PC-9 (cell line): Measurements from ENCODE around the gene RAB33B. TPM values are rescaled to one million over a fixed set of nuclear protein-coding genes. Genes with fewer than 3 reads are reported as not detected.
"Not testable (repeated sequence)": the region's sequence is repeated elsewhere in the genome, so short reads cannot be mapped to it uniquely, and the experiment has no call there.

ENCODE experiments used
- Bru-seq: library from RNA; stranded (reverse); fragments of 400-500 nt; gene quantifications from one replicate; lab custom pipeline; 2021; lab: Mats Ljungman, UMichigan
- BruChase-seq, 2 experiments: library from RNA; stranded (reverse); fragments of 400-500 nt; gene quantifications; one replicate each; lab custom pipeline; 2021; lab: Mats Ljungman, UMichigan
- BruUV-seq: library from RNA; stranded (reverse); fragments of 400-500 nt; replicated peaks from 2 replicates; lab custom pipeline; 2021; lab: Mats Ljungman, UMichigan
- CTCF ChIA-PET: fragments of 300-600 bp; sonication (Branson Sonifier 250); formaldehyde crosslinking; loops from one replicate; lab custom pipeline; 2022; ENCODE audit warnings: antibody characterized with exemption; lab: Charles Lee
- POLR2A ChIA-PET: fragments of 300-600 bp; sonication (Branson Sonifier 250); formaldehyde crosslinking; loops from one replicate; lab custom pipeline; 2022; ENCODE audit warnings: antibody characterized with exemption; ENCODE audit not compliant: unreplicated experiment; lab: Charles Lee
- DNase-seq, 2 experiments: peaks; one replicate each; pipeline versions ENCODE4 v3.0.0 to v3.0.0-alpha.2; 2015 to 2022; ENCODE audit warnings: mixed read lengths in 1 of 2
- H2AFZ ChIP-seq: fragments of 200-600 bp; sonication (generic); 2 replicates; pipeline ENCODE4 v1.8.1; 2017; ENCODE audit warnings: antibody characterized with exemption
- H3F3A ChIP-seq: fragments of 200-600 bp; sonication (generic); 2 replicates; pipeline ENCODE4 v1.8.1; 2017; ENCODE audit warnings: antibody characterized with exemption, mild to moderate bottlenecking, low read depth; ENCODE audit not compliant: insufficient read depth
- H3K27ac ChIP-seq: fragments of 200-600 bp; sonication (generic); 2 replicates; pipeline ENCODE4 v1.6.1; 2016; ENCODE audit warnings: mixed run types
- H3K27me3 ChIP-seq: fragments of 200-600 bp; sonication (generic); 2 replicates; pipeline ENCODE4 v1.6.1; 2016; ENCODE audit warnings: low read depth, mixed run types; ENCODE audit not compliant: insufficient read depth
- H3K36me3 ChIP-seq: fragments of 200-600 bp; sonication (generic); 2 replicates; pipeline ENCODE4 v1.6.1; 2016; ENCODE audit warnings: low read depth, mixed run types
- H3K4me1 ChIP-seq: fragments of 200-600 bp; sonication (generic); replicated peaks from 2 replicates; pipeline ENCODE4 v1.6.1; 2016; ENCODE audit warnings: mixed run types; ENCODE audit not compliant: insufficient read depth
- H3K4me2 ChIP-seq: fragments of 200-600 bp; sonication (generic); 2 replicates; pipeline ENCODE4 v1.6.1; 2017; ENCODE audit warnings: mixed run types
- H3K4me3 ChIP-seq: fragments of 200-600 bp; sonication (generic); 2 replicates; pipeline ENCODE4 v1.6.1; 2016; ENCODE audit warnings: mixed run types
- H3K79me2 ChIP-seq: fragments of 200-600 bp; sonication (generic); 2 replicates; pipeline ENCODE4 v1.6.1; 2017; ENCODE audit warnings: low read depth, mixed run types
- H3K9me2 ChIP-seq: fragments of 200-600 bp; sonication (generic); 2 replicates; pipeline ENCODE4 v1.8.1; 2017; ENCODE audit warnings: mild to moderate bottlenecking; ENCODE audit not compliant: insufficient read depth
- H3K9me3 ChIP-seq: fragments of 200-600 bp; sonication (generic); 2 replicates; pipeline ENCODE4 v1.8.1; 2016; ENCODE audit warnings: low read depth; ENCODE audit not compliant: insufficient read depth
- H4K20me1 ChIP-seq: fragments of 200-600 bp; sonication (generic); 2 replicates; pipeline ENCODE4 v1.8.1; 2017; ENCODE audit not compliant: insufficient read depth
- EZH2 ChIP-seq: fragments of 200-600 bp; sonication (generic); IDR thresholded peaks from 2 replicates; pipeline ENCODE4 v1.8.0; 2017; ENCODE audit warnings: antibody characterized with exemption, low read depth
- intact Hi-C: fragments of 100-400 bp; cut with micrococcal nuclease; formaldehyde crosslinking; loops from one replicate; pipeline ENCODE4 v1.10.0; 2022; ENCODE audit not compliant: unreplicated experiment
- long read RNA-seq: library from polyadenylated mRNA; stranded (forward); transcript quantifications from one replicate; pipeline ENCODE4 v2.0.0, GENCODE V29; 2022
- total RNA-seq: library from RNA; stranded (reverse); gene quantifications from 2 replicates; pipeline ENCODE4 v1.2.3, GENCODE V29; 2021
- TF ChIP-seq, protein P1 (sequence below): fragments of 200-600 bp; sonication (generic); conservative IDR thresholded peaks from 2 replicates; pipeline ENCODE4 v1.6.1; 2017; ENCODE audit warnings: mixed run types, antibody characterized with exemption, mild to moderate bottlenecking, moderate library complexity

The RAB33B gene
- total RNA-seq (6.6 and 7.7 TPM in 2 replicates), Bru-seq, nascent RNA (percentile 78 among the genes with signal in this experiment), BruChase-seq, experiment 1, labeled RNA remaining after a 2-hour chase (percentile 76 among the genes with signal in this experiment), BruChase-seq, experiment 2, labeled RNA remaining after a 6-hour chase (percentile 76 among the genes with signal in this experiment)
- long read RNA-seq, full-length matches to known transcripts: 12 of 12 reads
- long read RNA-seq, partial matches to known transcripts: 0 of 12 reads
- long read RNA-seq, other reads (novel, unspliced or antisense): 0 of 12 reads

DNA sequence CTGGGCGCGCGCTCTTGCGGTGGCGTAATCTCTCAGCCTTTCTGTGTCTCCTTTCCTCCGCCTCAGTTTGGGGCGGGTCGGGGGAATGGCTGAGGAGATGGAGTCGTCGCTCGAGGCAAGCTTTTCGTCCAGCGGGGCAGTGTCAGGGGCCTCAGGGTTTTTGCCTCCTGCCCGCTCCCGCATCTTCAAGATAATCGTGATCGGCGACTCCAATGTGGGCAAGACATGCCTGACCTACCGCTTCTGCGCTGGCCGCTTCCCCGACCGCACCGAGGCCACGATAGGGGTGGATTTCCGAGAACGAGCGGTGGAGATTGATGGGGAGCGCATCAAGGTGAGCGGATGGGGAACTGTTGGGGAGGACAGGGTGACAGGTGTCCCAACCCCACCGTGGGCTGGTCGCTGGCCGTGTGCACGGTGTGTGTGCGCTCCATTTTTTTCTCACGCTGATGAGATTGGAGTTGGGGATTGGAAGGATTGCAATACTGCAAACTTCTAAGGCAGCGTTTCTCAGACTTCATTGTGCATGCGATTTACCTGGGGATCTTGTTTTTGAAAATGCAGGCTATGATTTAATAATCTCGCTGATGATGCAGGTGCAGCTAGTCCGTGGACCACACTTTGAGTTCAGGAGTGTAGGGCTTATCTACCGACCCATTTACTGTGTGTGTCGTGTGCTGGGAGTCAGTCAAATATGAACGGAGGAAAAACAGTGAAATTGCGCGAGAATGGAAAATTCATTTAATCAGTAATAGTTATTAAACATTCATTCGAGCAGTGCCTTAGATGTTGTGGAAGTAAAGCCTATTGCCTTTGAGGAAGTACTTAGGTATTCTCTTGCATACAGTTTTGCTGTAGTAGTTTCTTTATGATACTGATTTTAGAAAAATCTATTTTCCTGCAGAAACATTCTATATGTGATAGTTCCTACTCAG is at the start of gene RAB33B:
RAB33B (plus strand) TSS at position 11 of the 935 bp plus-strand sequence; CDS start at position 86, 75 bp downstream.
- no peak for TF ChIP-seq EZH2
- TF ChIP-seq, protein P1, sequence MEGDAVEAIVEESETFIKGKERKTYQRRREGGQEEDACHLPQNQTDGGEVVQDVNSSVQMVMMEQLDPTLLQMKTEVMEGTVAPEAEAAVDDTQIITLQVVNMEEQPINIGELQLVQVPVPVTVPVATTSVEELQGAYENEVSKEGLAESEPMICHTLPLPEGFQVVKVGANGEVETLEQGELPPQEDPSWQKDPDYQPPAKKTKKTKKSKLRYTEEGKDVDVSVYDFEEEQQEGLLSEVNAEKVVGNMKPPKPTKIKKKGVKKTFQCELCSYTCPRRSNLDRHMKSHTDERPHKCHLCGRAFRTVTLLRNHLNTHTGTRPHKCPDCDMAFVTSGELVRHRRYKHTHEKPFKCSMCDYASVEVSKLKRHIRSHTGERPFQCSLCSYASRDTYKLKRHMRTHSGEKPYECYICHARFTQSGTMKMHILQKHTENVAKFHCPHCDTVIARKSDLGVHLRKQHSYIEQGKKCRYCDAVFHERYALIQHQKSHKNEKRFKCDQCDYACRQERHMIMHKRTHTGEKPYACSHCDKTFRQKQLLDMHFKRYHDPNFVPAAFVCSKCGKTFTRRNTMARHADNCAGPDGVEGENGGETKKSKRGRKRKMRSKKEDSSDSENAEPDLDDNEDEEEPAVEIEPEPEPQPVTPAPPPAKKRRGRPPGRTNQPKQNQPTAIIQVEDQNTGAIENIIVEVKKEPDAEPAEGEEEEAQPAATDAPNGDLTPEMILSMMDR: no peak
- H3K4me1 ChIP-seq: peaks cover 47% of the 10 kb centered on the region
- ChIA-PET POLR2A (interaction anchor here (0.6 kb wide), 1 partner anchor 99 kb away, joined by 9 read pairs; no protein-coding TSS in a partner anchor), CTCF (no interaction called here)
- H3K79me2 ChIP-seq: peaks cover 74% of the 10 kb centered on the region
- H3K36me3 ChIP-seq: no peaks in the 10 kb centered on the region
- no peaks in the 10 kb centered on the region for H3K27me3 ChIP-seq
- no peak for DNase-seq
- no peaks in the 10 kb centered on the region for H3K9me2 ChIP-seq
- no peaks in the 10 kb centered on the region for H4K20me1 ChIP-seq
- H3K4me2 ChIP-seq: peak within 1 kb of the TSS; percentile 98
- intact Hi-C loops: loop anchor here (5.0 kb wide), 2 partner anchors 372 to 918 kb away; partner anchors contain the start of gene SCOC
- peak within 1 kb of the TSS; percentile 90 for H3K4me3 ChIP-seq
- H3K27ac ChIP-seq: peak within 1 kb of the TSS; percentile 79
- peak within 1 kb of the TSS; percentile 85 for H2AFZ ChIP-seq
- BruUV-seq: TSS peak; percentile 60
- peaks cover 13% of the 10 kb centered on the region for H3F3A ChIP-seq
- no peaks in the 10 kb centered on the region for H3K9me3 ChIP-seq

DNA sequence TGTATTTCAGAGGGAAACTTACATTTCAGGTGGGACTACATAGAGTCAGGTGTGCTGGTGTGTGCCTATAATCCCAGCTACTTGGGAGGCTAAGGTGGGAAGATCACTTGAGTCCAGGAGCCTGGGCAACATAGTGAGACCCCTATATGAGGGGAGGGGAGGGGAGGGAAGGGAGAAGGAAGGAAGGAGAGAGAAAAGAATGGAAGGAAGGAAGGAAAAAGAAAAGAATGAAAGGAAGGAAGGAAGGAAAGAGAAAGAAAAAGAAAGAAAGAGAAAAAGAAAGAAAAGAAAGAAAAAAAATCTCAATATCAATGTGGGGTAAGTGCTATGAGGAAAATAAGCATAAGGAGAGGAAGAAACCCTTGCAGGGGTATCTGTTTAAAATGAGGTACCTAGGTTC is 43.6 kb upstream of the RAB33B start:
- H3K9me2 ChIP-seq: no peaks in the 10 kb centered on the region
- TF ChIP-seq, protein P1: no peak
- no peak for TF ChIP-seq EZH2
- H3K9me3 ChIP-seq: peaks cover 7% of the 10 kb centered on the region
- H3K27ac ChIP-seq: no peak overlapping the region
- H3K79me2 ChIP-seq: no peaks in the 10 kb centered on the region
- no peak overlapping the region for H2AFZ ChIP-seq
- no peak overlapping the region for H3K4me2 ChIP-seq
- no peak for DNase-seq
- H3K27me3 ChIP-seq: no peaks in the 10 kb centered on the region
- POLR2A ChIA-PET: no interaction called here
- no peak overlapping the region for H3K4me3 ChIP-seq
- peaks cover 9% of the 10 kb centered on the region; the same call in 1 of the 2 replicates for H3F3A ChIP-seq
- BruUV-seq: no TSS peak
- no peaks in the 10 kb centered on the region for H4K20me1 ChIP-seq
- H3K4me1 ChIP-seq: no peaks in the 10 kb centered on the region
- CTCF ChIA-PET: no interaction called here
- H3K36me3 ChIP-seq: no peaks in the 10 kb centered on the region
- intact Hi-C loops: no loop called here

DNA sequence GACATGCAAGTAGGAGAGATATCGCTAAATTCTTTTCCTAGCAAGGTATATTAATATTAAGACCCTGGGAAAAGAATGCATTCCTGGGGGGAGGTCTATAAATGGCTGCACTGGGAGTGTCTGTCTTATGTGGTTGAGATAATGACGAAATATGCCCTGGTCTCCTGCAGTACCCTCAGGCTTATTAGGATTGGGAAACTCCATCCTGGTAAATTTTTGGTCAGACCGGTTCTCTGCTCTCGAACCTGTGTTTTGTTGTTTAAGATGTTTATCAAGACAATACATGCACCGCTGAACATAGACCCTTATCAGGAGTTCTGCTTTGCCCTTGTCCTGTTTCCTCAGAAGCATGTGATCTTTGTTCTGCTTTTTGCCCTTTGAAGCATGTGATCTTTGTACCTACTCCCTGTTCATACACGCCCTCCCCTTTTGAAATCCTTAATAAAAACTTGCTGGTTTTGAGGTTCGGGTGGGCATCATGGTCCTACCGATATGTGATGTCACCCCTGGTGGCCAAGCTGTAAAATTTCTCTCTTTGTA is 39.2 kb upstream of the RAB33B start:
- BruUV-seq, CTCF ChIA-PET, H3K27me3 ChIP-seq, POLR2A ChIA-PET, H3K4me3 ChIP-seq, H3K9me2 ChIP-seq, H3K79me2 ChIP-seq, H3K4me2 ChIP-seq, H4K20me1 ChIP-seq, H2AFZ ChIP-seq, H3K27ac ChIP-seq, H3K4me1 ChIP-seq, H3K36me3 ChIP-seq, intact Hi-C loops: not testable (repeated sequence)
- peak in 1 of 2 experiments; percentile 49 for DNase-seq
- Histone ChIP-seq H3K9me3 (peaks cover 13% of the 10 kb centered on the region), H3F3A (peaks cover 13% of the 10 kb centered on the region; the same call in 1 of the 2 replicates)
